HEK293 (cell line): ENCODE data around the gene ESR1.

Experiments used
- GLI2 ChIP-seq: fragments of 450-650 bp; formaldehyde crosslinking; IDR thresholded peaks from 2 replicates; pipeline ENCODE4; 2017; ENCODE audit warnings: missing biosample characterization, missing genetic modification characterization, low read depth, borderline replicate concordance
- KLF8 ChIP-seq: fragments of 450-650 bp; formaldehyde crosslinking; IDR thresholded peaks from 2 replicates; pipeline ENCODE4 v1.5.1; 2016; ENCODE audit warnings: missing biosample characterization, missing genetic modification characterization
- SP3 ChIP-seq: fragments of 450-650 bp; formaldehyde crosslinking; IDR thresholded peaks from 2 replicates; pipeline ENCODE4 v1.5.1; 2016; ENCODE audit warnings: missing biosample characterization, missing genetic modification characterization
- ZBTB17 ChIP-seq: fragments of 450-650 bp; formaldehyde crosslinking; IDR thresholded peaks from 2 replicates; pipeline ENCODE4 v1.5.1; 2016; ENCODE audit warnings: missing biosample characterization, missing genetic modification characterization
- ZNF274 ChIP-seq, 2 experiments: fragments of 200-500 bp in 1 of 2; fragments of 450-650 bp in 1 of 2; sonication (Bioruptor generic) in 1 of 2; formaldehyde crosslinking in 1 of 2; IDR thresholded peaks; 2 replicates each; pipeline versions ENCODE4 v1.5.1 to v1.6.1; 2014 to 2016; ENCODE audit warnings: borderline replicate concordance in 1 of 2, inconsistent platforms in 1 of 2, low read length in 1 of 2, missing biosample characterization in 1 of 2, missing genetic modification characterization in 1 of 2
- TF ChIP-seq, protein P1 (sequence below): fragments of 450-650 bp; formaldehyde crosslinking; IDR thresholded peaks from 2 replicates; pipeline ENCODE4 v1.5.1; 2016; ENCODE audit warnings: missing biosample characterization, missing genetic modification characterization
- TF ChIP-seq, protein P2 (sequence below): fragments of 450-650 bp; formaldehyde crosslinking; IDR thresholded peaks from 2 replicates; pipeline ENCODE4 v1.5.1; 2016; ENCODE audit warnings: missing biosample characterization, missing genetic modification characterization
- TF ChIP-seq, protein P3 (sequence below): fragments of 450-650 bp; formaldehyde crosslinking; IDR thresholded peaks from 2 replicates; pipeline ENCODE4 v1.5.1; 2016; ENCODE audit warnings: missing biosample characterization, missing genetic modification characterization

DNA sequence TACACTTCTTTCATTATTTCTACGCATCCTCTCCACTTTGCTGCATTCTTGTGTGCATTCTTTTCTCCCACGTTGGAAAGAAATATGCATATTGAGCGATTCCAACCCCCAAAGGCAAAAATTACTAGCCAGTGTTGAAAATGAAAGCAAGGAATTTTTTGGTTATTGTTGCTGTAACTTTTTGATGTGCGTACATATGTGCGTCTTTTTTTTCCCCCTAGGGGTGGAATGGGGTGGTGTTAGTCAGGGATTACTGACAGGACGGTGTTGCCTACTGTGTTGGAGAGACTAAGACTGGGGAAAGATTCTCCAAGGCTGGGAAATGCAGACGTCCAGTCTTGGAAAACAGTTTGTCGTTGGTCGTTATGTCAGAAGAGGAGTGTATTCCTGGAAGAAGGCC is 44.2 kb upstream of the ESR1 start:
- TF ChIP-seq, protein P1, sequence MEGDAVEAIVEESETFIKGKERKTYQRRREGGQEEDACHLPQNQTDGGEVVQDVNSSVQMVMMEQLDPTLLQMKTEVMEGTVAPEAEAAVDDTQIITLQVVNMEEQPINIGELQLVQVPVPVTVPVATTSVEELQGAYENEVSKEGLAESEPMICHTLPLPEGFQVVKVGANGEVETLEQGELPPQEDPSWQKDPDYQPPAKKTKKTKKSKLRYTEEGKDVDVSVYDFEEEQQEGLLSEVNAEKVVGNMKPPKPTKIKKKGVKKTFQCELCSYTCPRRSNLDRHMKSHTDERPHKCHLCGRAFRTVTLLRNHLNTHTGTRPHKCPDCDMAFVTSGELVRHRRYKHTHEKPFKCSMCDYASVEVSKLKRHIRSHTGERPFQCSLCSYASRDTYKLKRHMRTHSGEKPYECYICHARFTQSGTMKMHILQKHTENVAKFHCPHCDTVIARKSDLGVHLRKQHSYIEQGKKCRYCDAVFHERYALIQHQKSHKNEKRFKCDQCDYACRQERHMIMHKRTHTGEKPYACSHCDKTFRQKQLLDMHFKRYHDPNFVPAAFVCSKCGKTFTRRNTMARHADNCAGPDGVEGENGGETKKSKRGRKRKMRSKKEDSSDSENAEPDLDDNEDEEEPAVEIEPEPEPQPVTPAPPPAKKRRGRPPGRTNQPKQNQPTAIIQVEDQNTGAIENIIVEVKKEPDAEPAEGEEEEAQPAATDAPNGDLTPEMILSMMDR (tag by site-specific recombination): no peak
- TF ChIP-seq, protein P2, sequence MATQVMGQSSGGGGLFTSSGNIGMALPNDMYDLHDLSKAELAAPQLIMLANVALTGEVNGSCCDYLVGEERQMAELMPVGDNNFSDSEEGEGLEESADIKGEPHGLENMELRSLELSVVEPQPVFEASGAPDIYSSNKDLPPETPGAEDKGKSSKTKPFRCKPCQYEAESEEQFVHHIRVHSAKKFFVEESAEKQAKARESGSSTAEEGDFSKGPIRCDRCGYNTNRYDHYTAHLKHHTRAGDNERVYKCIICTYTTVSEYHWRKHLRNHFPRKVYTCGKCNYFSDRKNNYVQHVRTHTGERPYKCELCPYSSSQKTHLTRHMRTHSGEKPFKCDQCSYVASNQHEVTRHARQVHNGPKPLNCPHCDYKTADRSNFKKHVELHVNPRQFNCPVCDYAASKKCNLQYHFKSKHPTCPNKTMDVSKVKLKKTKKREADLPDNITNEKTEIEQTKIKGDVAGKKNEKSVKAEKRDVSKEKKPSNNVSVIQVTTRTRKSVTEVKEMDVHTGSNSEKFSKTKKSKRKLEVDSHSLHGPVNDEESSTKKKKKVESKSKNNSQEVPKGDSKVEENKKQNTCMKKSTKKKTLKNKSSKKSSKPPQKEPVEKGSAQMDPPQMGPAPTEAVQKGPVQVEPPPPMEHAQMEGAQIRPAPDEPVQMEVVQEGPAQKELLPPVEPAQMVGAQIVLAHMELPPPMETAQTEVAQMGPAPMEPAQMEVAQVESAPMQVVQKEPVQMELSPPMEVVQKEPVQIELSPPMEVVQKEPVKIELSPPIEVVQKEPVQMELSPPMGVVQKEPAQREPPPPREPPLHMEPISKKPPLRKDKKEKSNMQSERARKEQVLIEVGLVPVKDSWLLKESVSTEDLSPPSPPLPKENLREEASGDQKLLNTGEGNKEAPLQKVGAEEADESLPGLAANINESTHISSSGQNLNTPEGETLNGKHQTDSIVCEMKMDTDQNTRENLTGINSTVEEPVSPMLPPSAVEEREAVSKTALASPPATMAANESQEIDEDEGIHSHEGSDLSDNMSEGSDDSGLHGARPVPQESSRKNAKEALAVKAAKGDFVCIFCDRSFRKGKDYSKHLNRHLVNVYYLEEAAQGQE (tag by site-specific recombination): no peak
- TF ChIP-seq ZBTB17: no peak
- TF ChIP-seq ZNF274 (IDR thresholded peaks at IDR 0.05; ENCODE audit: low read length): no peak
- TF ChIP-seq ZNF274 (tag by site-specific recombination; IDR thresholded peaks at IDR 0.05; ENCODE audit: borderline replicate concordance): no peak
- TF ChIP-seq, protein P3, sequence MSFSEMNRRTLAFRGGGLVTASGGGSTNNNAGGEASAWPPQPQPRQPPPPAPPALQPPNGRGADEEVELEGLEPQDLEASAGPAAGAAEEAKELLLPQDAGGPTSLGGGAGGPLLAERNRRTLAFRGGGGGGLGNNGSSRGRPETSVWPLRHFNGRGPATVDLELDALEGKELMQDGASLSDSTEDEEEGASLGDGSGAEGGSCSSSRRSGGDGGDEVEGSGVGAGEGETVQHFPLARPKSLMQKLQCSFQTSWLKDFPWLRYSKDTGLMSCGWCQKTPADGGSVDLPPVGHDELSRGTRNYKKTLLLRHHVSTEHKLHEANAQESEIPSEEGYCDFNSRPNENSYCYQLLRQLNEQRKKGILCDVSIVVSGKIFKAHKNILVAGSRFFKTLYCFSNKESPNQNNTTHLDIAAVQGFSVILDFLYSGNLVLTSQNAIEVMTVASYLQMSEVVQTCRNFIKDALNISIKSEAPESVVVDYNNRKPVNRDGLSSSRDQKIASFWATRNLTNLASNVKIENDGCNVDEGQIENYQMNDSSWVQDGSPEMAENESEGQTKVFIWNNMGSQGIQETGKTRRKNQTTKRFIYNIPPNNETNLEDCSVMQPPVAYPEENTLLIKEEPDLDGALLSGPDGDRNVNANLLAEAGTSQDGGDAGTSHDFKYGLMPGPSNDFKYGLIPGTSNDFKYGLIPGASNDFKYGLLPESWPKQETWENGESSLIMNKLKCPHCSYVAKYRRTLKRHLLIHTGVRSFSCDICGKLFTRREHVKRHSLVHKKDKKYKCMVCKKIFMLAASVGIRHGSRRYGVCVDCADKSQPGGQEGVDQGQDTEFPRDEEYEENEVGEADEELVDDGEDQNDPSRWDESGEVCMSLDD (tag by site-specific recombination): no peak
- no peak for TF ChIP-seq SP3 (tag by site-specific recombination)
- no peak for TF ChIP-seq GLI2 (tag by site-specific recombination)
- TF ChIP-seq KLF8 (tag by site-specific recombination): no peak
